ENCODE results near the gene LYPD6B. TPM values are rescaled to one million over a fixed set of nuclear protein-coding genes. Genes with fewer than 3 reads are reported as not detected.
"Not testable (repeated sequence)": the region's sequence is repeated elsewhere in the genome, so short reads cannot be mapped to it uniquely, and the experiment has no call there.

LYPD6B gene
- total RNA-seq, 1 donor from 2014 or later = not detected

DNA sequence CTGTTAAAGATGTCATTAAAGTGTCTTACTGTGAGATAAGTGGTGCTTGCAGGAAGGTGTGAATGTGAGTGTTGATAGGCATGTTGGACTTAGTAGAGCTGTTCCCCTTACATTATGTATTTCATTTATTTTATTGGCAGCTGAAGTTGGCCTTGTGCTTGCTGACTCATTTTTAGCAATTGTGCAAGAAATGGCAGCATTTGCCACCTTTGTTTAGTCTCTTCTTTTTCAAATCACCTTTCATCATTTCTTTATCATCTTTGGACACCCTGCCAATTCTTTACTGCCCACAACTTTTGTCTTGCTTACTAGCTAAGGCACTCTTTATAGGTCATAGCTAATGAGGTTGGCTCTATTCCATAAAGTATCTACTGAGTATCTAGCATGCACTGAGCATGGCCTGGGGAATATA is 161.6 kb downstream of the LYPD6B start:
- DNase-seq (ENCODE audit: low read depth in 2 of 2) = no peak

DNA sequence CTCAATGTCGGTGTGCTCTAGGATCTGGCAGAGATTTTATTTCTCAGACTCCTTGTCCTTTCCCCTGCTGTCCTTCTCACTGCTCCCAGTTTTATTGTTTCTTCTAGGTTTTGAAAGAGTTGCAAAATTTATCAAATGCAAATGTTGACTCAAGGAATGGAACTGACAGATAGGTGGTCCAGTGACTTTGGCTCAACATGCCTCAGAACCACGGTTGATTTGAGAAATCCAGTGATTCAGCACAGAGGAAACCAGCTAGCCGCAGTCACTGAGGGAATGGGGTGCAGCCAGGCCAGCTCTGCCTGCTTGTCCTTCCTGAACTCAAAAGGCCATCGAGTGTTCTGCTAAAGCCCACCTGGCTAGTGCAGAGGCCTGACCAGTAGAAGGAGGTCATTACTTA is 166.2 kb downstream of the LYPD6B start:
- DNase-seq (ENCODE audit: low read depth in 2 of 2) = no peak

DNA sequence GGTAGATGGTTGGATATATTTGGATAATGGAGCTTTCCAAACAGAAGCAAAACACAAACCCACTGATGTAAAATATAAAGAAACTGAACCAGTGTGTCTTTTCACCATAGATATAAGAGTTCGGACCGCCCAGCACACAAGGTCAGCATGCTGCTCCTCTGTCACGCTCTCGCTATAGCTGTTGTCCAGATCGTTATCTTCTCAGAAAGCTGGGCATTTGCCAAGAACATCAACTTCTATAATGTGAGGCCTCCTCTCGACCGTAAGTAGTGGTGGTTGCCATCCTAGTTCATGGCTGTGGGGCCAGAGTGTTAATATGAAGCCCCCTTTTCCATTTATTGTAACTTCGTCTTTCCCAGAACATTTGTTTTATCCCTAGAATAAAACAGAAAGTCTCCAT is 166.6 kb downstream of the LYPD6B start:
- DNase-seq (ENCODE audit: low read depth in 2 of 2) = no peak

DNA sequence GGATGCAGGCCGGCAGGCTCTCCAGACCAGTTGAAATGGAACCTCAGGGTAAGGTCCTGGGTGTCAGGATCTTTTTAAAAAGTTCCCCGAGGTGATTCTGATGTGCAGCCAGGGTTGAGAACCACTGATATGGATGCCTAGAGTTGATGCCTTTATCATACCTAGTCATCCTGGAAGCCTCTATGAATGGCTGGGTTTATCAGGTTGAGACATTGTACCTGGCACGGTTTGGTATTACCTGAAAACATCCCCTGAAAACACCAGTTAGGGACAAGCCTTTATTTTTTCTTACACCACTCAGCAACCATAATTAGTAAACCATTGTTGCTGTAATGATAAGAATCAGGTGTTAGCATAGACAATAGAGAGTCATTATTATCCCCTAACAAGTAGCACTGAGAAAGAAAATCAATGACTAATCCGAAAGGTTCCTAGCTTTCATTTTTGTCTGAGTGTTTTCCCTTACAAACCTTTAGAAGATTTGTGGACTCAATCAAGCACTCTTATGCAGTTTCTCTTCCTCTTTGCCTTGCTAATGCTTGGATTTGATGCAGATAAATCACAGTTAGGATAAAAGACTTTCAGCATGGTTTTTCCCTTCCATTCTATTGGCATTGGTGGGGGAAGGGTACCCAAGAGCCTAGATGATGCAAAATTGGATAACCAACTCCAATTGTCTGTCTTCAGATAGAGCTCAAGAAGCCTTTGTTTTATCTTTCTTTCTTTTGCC is 175.4 kb downstream of the LYPD6B start:
- DNase-seq (ENCODE audit: low read depth in 2 of 2) = no peak

DNA sequence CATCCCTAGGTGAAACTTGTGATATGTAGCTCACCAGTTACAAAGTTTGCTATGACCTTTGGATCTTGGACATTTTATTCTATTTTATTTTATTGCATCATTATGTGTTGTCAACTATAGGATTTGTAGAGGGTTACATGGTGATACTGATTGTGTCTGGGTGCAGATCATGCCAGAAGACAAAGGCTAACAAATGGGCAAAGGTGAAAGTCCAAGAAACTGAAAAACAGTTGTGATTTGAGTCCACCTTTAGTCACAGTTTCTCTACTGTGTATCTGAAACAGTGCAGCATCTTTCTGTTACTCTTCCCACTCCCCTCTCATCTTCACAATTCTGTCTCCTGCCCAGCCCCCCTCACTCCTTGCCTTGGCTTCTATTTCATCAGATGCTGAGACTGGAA is 180.0 kb downstream of the LYPD6B start:
- no peak for DNase-seq (ENCODE audit: low read depth in 2 of 2)

DNA sequence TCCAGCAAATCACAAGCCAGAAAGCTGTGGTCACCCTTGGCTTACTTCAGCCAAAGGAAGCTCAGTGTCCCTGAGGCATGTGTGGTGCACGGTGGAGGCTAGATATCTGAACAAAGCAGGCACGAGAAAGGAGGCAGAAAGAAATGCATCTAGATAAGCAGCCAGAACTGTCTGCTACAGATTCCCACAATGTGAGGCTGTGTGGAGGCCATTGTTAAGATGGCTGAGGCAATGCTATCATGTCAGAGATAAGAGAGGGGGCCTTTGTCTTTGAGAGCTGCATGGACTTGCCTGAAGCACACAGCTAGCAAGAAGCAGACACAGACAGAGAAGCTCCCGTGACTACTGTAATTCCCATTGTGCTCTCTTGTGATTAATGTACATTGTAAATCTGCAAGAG is 181.4 kb downstream of the LYPD6B start:
- no peak for DNase-seq (ENCODE audit: low read depth in 2 of 2)

DNA sequence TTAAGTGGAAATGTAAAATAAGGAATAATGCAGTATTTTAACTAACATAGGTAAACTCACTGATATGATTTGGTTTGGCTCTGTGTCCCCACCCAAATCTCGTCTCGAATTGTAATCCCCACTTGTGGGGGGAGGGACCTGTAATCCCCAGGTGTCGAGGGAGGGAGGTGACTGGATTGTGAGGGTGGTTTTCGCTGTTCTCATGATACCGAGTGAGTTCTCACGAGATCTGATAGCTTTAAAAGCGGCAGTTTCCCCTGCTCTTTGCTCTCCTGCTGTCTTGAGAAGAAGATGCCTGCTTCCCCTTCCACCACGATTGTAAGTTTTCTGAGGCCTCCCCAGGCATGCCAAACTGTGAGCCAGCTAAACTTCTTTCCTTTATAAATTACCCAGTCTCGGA is 182.5 kb downstream of the LYPD6B start:
- no peak for DNase-seq (ENCODE audit: low read depth in 2 of 2)

DNA sequence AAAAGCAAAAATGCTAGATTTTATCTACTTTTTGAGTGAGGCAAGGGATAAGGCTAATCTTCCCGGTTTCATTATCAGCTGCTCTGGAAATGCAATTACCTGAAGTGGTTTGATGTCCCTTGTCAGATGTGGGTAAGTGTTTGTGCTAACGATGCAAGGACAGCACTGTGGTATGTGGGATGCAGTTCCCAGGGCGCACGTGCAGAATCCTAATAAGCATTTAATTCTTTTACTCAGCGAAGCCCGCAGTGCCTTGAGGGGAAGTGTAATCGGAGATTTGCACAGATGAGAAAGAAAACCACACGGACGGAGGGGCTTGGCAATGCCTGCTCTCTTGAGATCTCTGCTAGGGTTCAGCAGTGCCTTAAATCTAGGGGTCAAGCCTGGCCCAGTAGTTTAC is 183.4 kb downstream of the LYPD6B start:
- no peak for DNase-seq (ENCODE audit: low read depth in 2 of 2)

DNA sequence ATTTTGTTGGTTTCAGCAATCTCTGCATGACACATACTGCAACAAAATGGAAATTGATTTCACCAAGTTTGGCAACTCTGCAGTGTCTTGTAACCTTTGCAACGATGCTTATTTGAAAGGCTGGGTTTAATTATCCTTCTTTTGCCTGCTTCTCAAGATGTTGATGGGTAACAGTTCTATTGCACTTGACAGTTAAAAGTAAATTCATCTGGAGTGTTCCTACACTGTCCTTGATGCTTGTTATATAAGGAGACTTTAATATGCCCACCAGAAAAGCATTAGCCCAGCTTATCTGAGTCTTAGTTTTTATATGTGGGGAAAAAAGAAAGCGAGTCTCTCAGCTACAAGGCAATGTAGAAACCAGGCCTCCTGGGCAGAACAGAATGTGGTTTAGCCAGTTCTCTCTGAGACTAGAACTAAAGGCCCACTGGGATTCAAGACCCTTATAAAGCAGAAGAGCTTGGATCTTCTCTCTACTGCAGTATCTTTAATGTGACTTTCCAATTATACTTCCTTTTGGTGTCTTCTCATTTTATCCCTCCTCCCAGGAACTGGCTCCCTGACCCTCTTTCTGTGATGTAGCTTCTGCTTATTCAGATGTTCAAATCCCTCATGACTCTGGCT is 185.1 kb downstream of the LYPD6B start:
- DNase-seq (ENCODE audit: low read depth in 2 of 2) = no peak

DNA sequence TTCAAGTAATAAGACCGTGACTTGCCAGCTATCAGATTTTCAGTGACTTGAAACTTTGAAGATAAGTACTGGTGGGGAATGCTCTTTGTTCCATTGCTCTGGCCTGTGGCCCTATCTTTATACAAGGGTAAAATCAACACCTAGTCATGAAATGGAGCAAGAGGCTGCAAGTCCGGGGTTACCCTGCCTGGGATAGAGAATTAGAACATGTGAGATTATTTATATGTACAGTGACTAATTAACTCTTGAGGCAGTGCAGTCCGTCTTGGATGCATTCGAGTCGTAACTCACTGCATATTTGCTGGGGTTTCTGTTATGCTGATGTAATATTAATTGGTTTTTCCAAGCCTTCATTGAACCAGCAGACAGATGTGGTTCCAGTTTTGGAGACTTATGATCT is 186.0 kb downstream of the LYPD6B start:
- DNase-seq (ENCODE audit: low read depth in 2 of 2) = no peak

DNA sequence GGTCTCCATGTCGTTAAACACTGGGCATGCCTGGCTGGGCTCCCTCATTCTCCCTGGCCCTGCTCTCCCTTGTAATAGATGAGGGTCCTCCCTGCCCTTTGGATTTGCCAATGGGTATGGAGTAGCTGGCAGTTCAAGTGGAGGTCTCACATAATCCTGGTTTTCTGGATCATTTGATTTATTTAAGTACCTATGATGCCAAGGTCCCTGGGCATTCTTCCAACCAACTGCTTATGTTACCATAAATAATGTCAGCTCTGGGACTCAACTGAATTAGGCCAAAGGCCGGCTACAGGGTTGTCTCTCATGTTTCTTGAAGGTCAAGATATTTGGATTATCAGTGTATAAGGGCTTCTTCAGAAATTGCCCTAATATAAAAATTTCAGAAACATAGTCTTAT is 186.9 kb downstream of the LYPD6B start:
- no peak for DNase-seq (ENCODE audit: low read depth in 2 of 2)

DNA sequence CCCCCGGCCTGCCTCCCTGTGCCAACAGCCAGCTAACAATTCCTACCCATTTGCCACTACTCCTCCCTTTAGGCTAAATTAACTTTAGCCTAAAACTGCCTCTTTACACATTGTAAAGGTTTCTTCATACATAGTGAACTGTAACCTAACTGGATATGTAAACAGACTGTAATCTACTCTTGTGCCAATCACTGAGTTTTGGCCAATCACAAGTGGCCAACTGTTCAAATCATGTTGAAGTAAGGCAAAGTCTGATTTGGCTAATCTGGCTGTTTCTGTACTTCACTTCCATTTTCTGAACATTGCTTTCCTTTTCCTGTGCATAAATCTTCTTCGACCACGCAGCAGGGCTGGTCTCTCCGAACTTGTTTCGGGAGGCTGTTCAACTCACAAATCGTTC is 188.3 kb downstream of the LYPD6B start:
- no peak for DNase-seq (ENCODE audit: low read depth in 2 of 2)

DNA sequence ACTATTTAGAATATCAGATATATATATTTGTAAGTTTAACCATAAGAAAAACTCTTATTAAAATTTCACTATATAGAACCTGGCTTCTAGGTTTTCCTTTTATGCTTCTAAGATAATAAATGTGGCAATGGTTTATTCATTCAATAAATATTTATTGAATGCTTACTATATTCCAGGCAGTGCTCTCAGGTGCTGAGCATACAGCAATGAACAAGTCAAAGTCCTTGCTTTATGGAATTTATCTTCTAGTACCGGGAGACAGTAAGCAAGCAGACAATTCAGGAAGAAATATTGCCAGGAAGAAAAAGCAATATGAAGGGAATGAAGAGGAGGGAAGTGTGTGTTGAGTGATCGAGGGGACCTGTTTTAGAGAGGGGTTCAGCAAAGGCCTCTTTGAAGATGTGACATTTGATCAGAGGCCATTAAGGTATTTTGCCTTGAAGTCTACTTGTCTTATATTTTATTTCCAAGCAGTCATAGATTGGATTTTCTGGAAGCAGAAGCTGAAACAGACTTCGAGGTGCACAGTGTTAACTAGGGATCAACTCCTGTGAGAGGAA is 197.4 kb downstream of the LYPD6B start:
- DNase-seq (ENCODE audit: low read depth in 2 of 2) = no peak

DNA sequence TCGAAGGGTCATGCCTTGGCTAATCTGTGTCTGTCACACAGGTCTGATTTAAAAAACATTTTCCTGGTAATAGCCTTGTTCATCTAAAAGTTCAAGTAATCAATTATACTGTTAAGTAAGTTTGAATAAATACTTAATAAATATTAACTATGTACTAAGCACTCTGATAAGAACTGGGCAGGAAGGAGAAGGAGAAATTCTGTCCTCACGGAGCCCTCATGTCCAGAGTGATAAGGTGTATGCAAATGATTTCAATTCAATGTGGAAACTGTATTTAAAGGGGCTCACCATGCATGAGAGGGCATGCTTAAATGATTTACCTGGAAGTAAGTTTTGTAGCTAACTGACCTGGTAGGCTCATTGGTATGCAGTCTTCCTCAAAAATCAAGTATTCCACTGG is 197.9 kb downstream of the LYPD6B start:
- no peak for DNase-seq (ENCODE audit: low read depth in 2 of 2)

DNA sequence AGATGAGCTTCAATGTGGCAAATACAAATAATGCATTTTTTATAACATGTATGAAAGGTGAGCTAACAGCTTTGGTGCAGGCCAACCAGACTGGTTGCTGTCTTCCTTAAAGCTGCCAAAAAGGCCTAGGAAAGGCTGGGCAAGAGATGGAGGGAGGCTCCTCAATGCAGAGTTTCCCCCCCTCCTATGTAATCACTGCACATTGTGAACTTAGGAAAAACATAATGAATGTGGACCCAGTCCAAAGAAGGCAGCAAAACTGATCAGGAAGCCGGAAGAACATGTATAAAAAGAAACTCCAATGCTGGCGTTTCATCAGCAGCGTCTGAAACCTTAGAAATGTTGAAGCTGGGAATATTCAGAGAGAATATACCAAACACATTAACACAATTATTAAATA is 207.7 kb downstream of the LYPD6B start:
- no peak for DNase-seq (ENCODE audit: low read depth in 2 of 2)

DNA sequence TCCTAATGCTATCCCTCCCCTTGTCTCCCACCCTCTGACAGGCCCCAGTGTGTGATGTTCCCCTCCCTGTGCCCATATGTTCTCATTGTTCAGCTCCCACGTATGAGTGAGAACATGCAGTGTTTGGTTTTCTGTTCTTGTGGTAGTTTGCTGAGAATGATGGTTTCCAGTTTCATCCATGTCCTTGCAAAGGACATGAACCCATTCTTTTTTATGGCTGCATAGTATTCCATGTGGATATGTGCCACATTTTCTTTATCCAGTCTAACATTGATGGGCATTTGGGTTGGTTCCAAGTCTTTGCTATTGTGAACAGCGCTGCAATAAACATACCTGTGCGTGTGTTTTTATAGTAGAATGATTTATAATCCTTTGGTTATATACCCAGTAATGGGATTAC is 212.9 kb downstream of the LYPD6B start:
- DNase-seq (ENCODE audit: low read depth in 2 of 2) = not testable (repeated sequence)

DNA sequence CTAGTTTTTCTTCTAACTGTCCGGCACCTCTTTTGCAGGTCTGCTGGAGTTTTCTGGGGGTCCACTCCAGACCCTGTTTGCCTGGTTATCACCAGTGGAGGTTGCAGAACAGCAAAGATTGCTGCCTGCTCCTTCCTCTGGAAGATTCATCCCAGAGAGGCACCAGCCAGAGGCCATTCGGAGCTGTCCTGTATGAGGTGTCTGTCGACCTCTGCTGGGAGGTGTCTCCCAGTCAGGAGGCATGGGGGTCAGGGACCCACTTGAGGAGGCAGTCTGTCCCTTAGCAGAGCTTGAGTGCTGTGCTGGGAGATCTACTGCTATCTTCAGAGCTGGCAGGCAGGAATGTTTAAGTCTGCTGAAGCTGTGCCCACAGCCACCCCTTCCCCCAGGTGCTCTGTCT is 218.4 kb downstream of the LYPD6B start:
- not testable (repeated sequence) for DNase-seq (ENCODE audit: low read depth in 2 of 2)

DNA sequence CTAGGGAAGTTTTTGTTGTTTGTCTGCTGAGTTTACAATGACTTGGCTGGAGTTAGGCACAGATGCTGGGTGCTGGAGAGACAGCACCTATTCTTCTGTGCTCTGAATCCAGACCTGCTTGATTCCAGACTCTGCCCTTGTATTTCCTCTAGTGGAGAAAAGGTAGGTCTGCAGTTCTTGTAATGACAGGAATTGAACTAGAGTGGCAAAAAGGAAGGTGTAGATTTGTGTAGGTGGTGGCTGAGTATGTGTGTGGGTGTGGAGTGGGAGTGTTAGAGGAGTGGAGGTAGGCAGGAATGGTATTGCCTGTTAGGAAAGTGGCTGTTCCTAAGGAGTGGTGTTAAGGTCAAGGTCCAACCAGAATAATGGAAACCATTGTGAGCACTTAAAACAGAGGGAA is 220.0 kb downstream of the LYPD6B start:
- DNase-seq (ENCODE audit: low read depth in 2 of 2) = no peak

DNA sequence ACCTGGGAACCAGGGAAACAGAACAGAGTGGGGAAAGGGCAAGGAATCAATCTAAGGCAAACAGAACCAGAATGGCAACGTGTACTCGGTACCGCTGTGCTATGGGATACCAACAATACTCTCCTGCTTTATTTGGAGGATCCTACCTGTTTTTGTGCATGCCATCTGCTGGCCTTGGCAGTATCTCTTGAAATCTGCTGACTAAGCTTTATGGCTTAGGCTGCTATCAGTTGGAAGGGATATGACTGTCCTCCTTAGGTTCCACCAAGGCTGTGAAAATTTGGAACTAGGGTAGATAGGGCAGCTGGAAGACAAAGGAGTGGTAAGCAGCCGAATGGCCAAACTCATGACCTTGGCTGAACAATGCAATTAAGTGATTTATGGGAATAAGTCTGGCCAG is 220.6 kb downstream of the LYPD6B start:
- DNase-seq (ENCODE audit: low read depth in 2 of 2) = no peak

DNA sequence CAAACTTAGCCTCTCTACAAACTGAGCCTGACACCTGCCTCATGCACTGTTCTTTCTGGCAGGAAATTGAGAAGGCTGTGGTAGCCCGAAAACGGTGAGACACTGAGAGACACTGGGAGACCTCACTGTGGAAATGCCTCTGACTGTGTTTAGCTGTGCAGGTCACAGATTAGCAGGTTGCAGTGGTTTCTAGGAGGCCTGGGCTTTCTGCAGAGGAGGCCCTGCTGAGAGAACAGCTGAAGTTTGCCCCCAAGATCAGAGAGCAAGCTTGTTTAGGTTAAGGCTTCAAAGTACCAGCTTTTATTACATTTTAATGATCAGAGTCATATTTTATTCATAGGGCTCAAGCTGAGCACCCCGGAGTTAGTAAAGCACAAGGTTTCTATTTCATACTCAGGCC is 223.2 kb downstream of the LYPD6B start:
- DNase-seq (ENCODE audit: low read depth in 2 of 2) = no peak
